Measurements from ENCODE around the gene KREMEN1.

The KREMEN1 gene

DNA sequence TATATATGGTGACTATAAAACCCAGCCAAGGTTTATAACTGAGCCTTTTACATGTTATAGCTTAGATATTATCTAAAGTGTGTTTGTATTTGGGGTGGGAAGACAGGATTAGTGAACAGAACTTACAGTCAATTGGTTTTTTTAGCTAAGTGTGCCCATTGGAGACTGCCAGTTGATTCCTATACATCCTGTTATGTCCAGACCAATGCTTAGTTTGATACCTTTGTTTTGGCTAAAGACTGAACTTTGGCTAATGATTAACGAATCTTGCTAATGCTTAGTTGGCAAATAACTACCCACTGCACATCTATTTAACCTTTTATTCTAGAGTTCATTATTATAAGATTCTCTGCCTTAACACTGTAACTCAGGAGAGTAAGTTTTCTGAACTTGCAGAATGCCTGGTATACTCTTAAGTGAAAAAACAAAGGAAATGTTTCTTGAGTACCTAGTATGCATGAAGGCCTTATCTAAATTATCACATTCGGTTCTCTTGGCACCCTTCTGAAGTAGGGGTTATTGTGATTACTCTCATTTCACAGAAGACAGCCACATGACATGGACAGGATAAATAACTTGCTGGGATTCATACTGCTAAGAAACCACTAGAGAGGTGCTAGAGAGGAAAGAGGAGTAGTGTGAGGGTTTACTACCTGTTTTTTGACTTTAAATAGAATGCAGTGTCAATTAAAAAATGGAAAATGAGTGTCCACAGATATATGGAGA lies 54.0 kb downstream of the KREMEN1 start:
- in situ Hi-C loops (cut with MboI; ENCODE audit: low sequenced_read_pairs): no loop called here

DNA sequence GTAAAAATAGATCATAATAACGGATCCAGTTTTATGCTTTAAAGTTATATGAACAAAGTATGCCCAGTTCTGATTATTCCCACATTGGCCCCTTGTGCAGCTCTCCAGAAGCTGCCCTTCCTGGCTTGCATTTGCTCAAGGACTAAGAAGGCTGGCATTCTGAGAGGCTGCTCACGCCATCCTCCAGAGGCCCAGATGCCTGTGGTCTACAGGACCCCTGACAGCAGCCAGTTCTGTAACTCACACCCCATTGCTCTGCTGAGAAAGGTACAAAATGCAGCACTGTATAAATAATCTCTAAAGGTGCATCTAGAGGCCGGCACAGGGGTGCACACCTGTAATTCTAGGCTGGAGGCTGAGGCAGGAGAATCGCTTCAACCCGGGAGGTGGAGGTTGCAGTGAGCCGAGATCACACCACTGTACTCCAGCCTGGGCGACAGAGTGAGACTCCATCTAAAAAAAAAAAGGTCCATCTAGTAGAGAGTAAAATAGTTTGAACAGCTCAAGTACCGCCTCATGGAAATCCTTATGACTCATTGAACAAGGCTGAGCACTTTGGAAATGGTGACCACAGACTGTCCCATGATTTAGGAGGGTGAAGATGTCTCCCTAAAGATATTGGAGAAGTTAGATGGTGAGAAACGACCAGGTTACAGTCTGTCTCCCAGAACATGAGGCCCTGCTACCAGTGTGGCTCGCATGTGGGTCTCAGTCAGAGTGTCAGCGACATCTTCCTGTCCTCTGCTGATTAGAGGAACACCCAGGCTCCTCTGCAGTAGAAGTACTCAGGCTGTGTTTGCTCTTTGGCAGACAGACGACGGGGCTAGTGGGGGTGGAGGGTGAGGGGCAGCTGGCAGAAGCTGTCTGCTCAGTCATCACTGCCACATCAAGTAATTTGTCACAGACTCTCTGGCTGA lies 56.3 kb downstream of the KREMEN1 start:
- in situ Hi-C loops (cut with MboI; ENCODE audit: low sequenced_read_pairs): no loop called here

DNA sequence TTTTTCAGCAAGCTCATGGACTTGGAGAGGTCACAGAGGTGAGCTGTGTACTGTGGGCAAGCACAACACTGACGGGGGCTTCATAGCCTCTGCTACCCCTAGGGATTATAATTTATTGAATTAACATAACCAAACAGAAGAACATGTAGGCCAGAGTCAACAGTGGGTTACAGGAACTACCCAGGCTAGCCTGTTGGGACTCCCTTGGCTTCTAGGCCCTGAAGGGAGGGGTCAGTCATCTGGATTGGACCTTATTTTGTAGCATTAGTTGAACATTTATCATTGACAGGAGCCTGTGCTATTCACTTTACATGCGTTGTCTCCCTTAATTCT lies 56.9 kb downstream of the KREMEN1 start:
- in situ Hi-C loops (cut with MboI; ENCODE audit: low sequenced_read_pairs): no loop called here

DNA sequence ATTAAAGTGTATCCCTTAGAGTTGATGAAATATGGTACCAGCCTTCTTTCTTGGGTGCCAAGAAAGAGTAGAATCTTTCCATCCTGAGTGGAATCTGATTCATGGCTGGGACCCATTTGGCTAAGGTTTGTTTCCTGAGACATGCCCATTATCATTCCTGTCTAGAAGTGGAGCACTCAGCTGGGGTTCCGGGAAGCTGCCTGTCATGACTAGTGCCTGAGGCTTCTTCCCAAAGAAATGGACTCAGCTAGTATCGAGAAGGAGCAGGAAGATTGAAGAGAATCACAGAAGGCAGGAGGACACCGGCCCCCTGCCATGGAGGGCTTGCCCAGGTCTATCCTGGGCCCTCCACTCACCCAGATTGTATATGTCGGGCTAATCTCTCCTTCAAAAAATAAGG lies 57.6 kb downstream of the KREMEN1 start:
- in situ Hi-C loops (cut with MboI; ENCODE audit: low sequenced_read_pairs): no loop called here

DNA sequence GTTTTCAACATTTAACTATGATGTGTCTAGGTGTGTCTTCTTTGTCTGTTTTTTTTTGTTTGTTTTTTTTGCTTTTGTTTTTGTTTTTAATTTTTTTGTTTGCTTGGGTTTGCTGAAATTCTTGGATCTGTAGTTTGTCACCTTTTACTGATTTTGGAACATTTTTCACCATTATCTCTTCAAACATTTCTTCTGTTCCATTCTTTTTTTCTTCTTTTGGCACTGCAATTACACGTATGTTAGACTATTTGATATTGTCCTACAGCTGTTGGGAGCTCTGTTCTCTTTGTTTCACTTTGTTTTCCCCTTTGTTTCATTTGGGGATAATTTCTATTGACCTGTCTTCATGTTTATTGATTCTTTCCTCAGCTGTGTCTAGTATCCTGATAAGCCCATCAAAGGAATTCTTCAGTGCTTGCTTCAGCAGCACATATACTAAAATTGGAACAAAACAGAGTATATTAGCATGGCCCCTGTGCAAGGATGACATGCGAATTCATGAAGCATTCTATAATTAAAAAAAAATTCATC lies 60.8 kb downstream of the KREMEN1 start:
- in situ Hi-C loops (cut with MboI; ENCODE audit: low sequenced_read_pairs): no loop called here

DNA sequence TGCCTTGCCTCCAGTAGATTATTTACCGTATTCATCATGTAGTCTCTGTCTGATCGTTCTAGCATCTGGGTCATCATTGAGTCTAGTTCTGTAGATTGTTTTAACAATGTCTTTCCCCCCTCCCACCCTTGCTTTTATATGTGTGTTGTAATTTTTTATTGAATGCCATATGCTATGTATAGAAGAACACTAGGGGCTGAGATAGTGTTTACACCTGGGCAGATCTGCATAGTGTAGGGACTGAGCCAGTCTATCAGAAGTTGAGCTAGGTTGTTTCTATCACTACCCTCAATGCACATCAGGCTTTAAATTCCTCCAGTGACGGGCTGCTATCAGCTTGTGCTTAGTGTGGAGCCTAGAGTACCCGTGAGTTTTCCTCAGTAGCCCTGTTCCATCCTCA lies 61.6 kb downstream of the KREMEN1 start:
- in situ Hi-C loops (cut with MboI; ENCODE audit: low sequenced_read_pairs): no loop called here

DNA sequence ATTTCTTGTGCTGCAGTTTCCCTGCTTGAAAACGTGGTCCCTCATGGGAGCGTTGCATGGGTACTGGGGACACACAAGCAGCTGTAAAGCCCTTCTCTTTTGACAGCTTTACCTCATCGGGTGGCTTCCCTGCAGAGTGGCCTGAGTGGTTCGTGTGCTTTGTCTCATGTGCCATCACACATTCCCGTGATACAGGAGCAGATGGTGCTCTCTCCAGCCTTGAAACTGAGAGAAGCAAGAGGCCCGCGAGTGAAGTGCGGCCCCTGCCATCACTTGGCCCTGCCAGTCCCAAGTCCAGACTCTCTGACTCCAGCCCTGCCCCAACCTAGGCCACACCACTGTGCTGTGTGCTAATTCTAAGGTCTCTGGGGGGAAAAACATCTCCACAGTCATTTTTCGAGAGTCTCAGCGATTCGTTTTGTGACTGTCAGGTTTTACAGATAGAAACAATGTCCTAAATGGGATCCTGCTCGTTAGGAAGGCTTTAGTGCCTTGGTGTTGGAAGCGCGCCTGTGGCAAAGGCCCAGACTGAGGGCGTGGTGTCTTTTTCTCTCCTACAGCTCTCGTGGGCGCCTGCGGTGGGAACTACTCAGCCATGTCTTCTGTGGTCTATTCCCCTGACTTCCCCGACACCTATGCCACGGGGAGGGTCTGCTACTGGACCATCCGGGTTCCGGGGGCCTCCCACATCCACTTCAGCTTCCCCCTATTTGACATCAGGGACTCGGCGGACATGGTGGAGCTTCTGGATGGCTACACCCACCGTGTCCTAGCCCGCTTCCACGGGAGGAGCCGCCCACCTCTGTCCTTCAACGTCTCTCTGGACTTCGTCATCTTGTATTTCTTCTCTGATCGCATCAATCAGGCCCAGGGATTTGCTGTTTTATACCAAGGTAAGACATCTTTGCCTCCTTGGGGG lies 64.2 kb downstream of the KREMEN1 start:
- in situ Hi-C loops (cut with MboI; ENCODE audit: low sequenced_read_pairs): no loop called here

DNA sequence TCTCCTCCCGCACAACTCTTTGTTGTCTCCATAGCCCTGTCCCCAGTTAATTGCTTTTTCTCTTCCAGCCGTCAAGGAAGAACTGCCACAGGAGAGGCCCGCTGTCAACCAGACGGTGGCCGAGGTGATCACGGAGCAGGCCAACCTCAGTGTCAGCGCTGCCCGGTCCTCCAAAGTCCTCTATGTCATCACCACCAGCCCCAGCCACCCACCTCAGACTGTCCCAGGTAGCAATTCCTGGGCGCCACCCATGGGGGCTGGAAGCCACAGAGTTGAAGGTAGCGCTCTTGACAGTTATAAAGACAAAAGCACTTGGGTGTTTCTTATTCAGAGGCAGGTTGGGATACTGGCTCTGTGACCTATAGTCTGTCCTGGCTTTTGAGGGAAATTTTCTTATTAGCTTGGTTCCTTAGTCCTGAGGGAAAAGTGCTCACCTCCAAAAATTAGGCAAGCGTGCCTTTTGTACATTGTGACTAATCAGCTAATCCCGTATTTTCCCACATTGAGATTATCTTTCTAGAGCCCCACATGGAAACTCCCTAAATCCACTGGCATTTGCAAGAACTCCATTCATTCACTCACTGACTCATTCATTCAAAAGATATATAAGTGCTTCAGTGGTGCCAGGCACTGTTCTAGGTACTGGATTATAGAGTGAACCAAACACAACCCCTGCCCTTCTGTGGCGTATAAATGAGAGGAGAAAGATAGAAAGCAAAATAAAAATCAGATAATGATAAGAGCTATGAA lies 65.9 kb downstream of the KREMEN1 start:
- in situ Hi-C loops (cut with MboI; ENCODE audit: low sequenced_read_pairs): no loop called here

DNA sequence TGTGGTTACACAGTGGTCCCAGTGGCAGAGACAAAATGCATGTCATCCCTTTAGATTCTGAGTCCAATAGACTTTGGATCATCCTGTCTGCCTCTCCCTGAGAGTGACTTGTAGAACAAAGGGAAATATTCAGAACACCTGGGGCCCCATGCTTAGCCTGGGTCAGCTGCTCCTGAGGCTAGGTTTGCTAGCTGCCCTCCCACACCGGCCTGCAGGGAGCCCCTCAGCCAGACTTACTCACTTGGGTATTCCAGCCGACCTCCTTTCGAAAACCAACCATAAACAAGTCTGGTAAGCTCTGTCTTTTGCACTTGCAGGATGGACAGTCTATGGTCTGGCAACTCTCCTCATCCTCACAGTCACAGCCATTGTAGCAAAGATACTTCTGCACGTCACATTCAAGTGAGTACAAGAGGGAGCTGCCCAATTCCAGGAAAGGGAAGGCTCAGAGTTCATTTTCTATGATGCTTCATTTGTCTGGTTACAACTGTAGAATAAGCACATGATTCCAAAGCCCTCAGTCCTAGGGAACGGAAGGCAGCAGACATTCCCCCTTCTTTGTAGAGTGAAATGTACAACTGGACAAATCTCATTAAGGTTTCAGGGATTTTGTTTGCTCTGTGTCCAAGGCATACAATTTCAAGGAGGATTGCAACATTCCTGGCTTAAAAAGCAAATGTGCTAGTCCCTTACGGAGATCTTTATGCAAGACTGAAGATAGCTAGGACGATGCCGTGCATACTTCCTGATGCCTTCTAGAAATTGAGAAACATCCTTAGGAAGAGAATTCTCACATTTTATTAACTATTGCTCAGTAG lies 67.3 kb downstream of the KREMEN1 start:
- in situ Hi-C loops (cut with MboI; ENCODE audit: low sequenced_read_pairs): no loop called here

DNA sequence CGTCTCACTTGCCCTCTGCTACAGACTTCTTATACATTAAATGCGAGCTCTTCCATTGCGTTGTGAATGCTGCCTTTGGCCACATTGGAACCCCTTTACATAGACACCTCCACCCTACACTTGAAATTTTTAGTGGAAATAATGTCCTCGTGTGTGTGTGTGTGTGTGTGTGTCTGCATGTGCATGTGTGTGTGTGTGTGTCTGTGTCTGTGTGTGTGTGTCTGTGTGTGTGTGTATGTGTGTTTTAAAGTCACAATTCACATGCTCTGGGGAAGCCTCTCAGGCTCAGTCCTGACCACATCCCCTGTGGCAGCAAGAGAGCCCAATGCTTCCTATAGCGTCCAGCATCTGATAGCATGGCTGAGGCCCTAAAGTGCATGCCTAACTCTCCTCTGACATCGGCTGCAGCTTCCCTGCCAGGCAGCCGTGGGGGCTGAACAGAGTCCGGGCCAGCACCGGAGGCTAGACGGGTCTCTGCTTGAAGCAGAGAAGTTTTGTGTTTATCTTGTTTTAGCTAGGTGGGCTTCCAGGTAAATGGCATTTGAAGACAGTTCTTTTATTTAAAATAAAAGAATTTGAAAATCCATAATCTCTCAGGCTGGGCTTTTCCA lies 68.3 kb downstream of the KREMEN1 start:
- in situ Hi-C loops (cut with MboI; ENCODE audit: low sequenced_read_pairs): no loop called here

DNA sequence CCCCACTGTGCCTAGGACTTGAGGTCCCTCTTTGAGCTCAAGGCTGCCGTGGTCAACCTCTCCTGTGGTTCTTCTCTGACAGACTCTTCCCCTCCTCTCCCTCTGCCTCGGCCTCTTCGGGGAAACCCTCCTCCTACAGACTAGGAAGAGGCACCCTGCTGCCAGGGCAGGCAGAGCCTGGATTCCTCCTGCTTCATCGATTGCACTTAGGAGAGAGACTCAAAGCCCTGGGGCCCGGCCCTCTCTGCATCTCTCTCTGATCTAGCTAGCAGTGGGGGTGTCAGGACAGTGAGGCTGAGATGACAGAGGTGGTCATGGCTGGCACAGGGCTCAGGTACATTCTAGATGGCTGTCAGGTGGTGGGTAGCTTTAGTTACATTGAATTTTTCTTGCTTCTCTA lies 69.3 kb downstream of the KREMEN1 start:
- in situ Hi-C loops (cut with MboI; ENCODE audit: low sequenced_read_pairs): no loop called here

DNA sequence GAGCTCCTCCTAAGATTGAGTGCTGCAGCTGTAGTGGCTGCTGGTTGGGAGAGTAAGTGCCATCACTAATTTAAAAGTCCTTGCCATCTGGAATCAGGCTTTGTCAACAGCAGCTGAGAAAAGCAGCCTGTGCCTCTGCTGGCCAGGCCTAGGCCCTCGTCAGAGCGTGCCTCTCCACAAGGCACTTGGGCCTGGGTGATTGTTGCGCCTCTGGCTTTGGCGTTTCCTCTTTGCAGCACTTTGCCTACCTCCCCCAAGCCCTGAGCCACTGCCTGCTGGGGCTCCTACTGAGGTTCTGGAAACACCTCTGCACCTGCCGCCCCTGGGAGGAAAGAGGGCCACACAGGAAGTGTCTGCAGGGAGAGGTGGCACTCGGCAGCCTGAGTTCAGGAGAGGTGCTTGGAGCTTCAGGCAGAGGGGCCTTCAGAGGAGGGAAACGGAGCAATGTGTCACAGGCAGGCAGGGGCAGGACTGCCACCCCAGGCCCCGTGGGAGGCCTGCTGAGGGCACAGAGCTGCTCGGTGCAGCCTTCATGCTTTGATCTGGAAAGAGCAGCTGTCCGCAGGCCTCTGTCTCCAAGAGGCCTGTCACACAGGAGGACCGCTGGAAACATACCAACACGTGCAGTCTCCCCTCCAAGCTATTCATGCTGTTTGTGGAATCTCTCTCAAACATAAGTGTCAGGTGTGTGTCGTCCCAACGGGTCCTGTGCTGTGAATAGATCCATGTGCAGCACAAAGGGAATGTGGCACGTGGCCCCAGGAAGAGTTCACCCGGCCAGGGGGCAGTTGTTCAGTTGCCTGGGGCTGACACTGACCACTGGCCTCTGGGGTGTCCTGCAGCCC lies 71.3 kb downstream of the KREMEN1 start:
- in situ Hi-C loops (cut with MboI; ENCODE audit: low sequenced_read_pairs): no loop called here

DNA sequence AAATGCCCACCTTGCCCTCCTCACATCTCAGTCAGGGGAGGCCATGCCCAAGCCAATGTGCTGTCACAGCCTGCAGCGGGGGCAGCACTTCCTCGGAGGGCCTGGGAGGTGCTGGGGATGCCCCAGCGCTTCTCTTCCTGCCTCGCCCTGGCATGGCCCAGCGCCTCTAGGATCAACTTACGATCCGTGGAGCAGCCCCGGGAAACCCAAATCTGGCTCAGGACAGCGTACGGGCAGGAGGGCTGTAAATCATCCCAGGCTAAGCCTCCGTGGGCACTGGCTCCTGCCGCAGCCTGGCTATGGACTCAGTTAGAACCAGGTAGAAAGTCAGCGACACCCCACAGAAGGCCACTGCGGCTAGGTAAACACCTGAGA lies 71.9 kb downstream of the KREMEN1 start:
- in situ Hi-C loops (cut with MboI; ENCODE audit: low sequenced_read_pairs): no loop called here

DNA sequence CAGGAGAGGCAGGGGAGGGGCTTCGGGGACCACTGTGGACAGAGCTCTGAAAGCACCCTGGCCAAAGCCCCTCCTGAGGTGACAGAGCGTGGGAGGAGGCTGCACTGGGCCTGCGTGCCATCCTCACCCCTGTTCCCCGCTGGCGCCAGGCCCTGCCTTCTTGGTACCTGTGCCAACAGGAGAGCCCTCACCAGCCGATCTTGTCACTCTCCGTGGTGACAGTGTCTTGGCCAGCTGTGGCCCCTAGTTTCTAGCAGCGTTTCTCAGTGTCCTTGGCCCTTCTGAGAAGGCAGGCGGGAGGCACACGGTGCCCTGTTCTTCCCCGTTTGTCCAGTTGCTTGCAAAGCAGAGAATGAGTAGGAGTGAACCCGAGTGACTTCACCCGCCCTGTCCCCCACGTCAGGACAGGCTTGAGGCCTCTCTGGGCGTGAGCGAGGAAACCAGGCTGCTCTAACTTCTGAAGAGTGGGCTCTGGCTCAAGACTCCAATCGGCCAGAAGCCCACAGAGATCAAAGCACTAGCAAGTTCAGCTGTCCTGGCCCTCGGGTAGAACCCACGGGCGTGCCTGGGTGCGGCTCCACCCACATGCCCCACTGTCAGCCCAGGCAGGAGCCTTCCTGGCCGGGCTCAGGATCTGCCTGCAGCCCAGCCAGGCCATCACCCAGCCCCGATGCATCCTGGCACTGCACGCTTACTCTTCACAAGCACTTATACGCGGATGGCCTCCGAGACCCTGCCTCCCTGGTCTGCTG lies 72.7 kb downstream of the KREMEN1 start:
- in situ Hi-C loops (cut with MboI; ENCODE audit: low sequenced_read_pairs): no loop called here

DNA sequence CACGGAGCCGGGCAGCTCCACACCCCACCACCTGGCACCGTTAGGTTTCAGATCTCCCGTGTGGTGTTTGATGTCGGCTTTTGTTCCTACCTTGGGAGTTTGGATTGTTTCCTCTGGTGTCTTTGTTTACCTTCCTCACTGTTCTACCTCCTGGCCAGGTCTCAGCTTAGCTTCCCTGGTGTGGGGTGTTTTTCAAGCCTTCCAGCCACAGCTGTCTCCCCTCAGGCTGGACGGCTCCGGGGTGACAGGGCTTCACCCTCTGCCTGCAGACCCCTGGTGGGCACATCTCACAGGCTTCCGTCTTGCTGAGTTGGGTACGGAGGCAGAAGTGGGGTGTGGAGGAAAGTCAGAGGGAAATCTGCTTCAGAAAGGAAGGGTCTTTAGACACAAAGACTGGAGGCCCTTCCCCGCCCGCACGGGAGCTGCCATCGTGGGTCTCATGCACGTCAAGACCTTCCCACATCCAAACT lies 73.3 kb downstream of the KREMEN1 start:
- in situ Hi-C loops (cut with MboI; ENCODE audit: low sequenced_read_pairs): no loop called here

DNA sequence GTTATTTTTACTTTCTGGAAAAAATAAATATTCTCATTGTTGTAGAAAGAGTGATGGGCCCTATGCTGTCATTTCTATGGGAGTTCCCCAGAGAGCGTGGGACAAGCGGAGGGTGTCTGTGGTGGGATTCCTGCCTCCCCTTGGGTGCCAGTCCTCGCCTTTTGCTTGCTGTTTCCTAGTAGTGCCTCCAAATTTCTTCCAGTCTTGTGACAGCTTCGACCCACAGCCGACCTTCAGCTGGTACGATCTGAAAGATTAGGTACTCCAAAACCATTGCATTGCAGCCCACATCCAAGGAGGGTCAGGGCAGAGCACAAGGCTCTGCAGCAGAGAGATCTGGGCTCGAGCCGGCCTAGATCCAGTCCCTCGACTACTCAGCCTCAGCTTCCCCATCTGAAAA lies 73.9 kb downstream of the KREMEN1 start:
- in situ Hi-C loops (cut with MboI; ENCODE audit: low sequenced_read_pairs): no loop called here

DNA sequence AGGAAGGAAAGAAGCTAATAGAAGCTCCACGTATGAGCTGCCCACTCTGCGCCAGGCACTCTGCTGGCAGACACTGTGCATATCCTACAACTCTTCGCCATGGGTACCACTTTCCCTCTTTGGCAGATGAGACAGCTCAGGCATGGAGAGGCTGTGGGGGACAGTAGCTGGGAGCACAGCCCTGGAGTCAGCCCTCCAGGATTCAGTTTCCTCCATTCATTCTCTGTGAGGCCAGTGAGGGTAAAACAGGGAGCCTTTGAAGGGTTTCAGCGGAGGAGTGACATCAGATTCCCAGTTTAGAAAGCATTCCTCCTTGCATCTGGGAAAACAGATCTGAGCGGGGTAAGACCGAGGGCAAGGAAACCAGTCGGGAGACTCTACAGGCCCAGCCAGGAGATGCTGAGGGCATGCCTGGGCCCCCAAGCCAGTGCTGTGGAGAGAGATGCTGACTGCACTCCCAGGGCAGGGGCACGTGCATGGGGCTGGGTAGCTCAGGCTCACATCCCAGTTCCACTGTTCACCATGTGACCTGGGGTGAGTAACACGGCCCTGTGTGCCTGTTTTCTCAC lies 74.6 kb downstream of the KREMEN1 start:
- in situ Hi-C loops (cut with MboI; ENCODE audit: low sequenced_read_pairs): no loop called here

All from hTERT RPE-1 (cell line).